GM18498 (cell line): ENCODE measurements around the gene SERPINB13.

ENCODE experiments used
- ATAC-seq: cut with Tn5 transposase; IDR thresholded peaks from one replicate; pipeline ENCODE4 v1.9.1; 2021; ENCODE audit warnings: mild to moderate bottlenecking, moderate library complexity; ENCODE audit not compliant: unreplicated experiment

Gene SERPINB13

GRCh38 chr18:63586966-63587365 is at the start of gene SERPINB13:
Gene SERPINB13 (plus strand): TSS chr18:63587343. CDS start chr18:63588668, 1,325 bp downstream.
- no peak for ATAC-seq

- ATAC-seq, result no peak
Measured at GRCh38 chr18:63539904-63540510, 47.1 kb upstream of the SERPINB13 start.

GRCh38 chr18:63542069-63542468 is 45.1 kb upstream of the SERPINB13 start, which contains the start of gene SERPINB12:
Gene SERPINB12 (plus strand): TSS chr18:63542369. CDS start chr18:63556160, 13,791 bp downstream.
- no peak for ATAC-seq

- ATAC-seq, result no peak
Measured at GRCh38 chr18:63544017-63544416, 43.1 kb upstream of the SERPINB13 start.

GRCh38 chr18:63545000-63545399 is 42.1 kb upstream of the SERPINB13 start:
- no peak for ATAC-seq

- no peak for ATAC-seq
Measured at GRCh38 chr18:63550068-63550467, 37.1 kb upstream of the SERPINB13 start.

- no peak for ATAC-seq
Measured at GRCh38 chr18:63551769-63552168, 35.4 kb upstream of the SERPINB13 start.

- no peak for ATAC-seq
Measured at GRCh38 chr18:63552581-63552980, 34.6 kb upstream of the SERPINB13 start.

- ATAC-seq, result no peak
Measured at GRCh38 chr18:63553081-63553480, 34.1 kb upstream of the SERPINB13 start.

- ATAC-seq, result no peak
Measured at GRCh38 chr18:63559567-63560491, 27.3 kb upstream of the SERPINB13 start.

GRCh38 chr18:63562284-63562683 is 24.9 kb upstream of the SERPINB13 start:
- peak; percentile 72 for ATAC-seq

- ATAC-seq, result no peak
Measured at GRCh38 chr18:63564021-63564420, 23.1 kb upstream of the SERPINB13 start.

- no peak for ATAC-seq
Measured at GRCh38 chr18:63564561-63564960, 22.6 kb upstream of the SERPINB13 start.

GRCh38 chr18:63567276-63567675 is 19.9 kb upstream of the SERPINB13 start:
- ATAC-seq, result no peak

GRCh38 chr18:63567825-63568224 is 19.3 kb upstream of the SERPINB13 start:
- ATAC-seq, result no peak

GRCh38 chr18:63570721-63571120 is 16.4 kb upstream of the SERPINB13 start:
- no peak for ATAC-seq

GRCh38 chr18:63575681-63576080 is 11.5 kb upstream of the SERPINB13 start:
- ATAC-seq, result no peak

- peak; percentile 64 for ATAC-seq
Measured at GRCh38 chr18:63578357-63578958, 8.7 kb upstream of the SERPINB13 start.

- no peak for ATAC-seq
Measured at GRCh38 chr18:63579616-63580015, 7.5 kb upstream of the SERPINB13 start.

- ATAC-seq, result no peak
Measured at GRCh38 chr18:63585988-63586387, 1.2 kb upstream of the SERPINB13 start.

GRCh38 chr18:63586431-63586830 is 712 bp upstream of the SERPINB13 start:
- no peak for ATAC-seq

GRCh38 chr18:63588909-63589308 is 1.8 kb downstream of the SERPINB13 start:
- ATAC-seq, result no peak
